GM19324 (cell line): Measurements from ENCODE around the gene MACROD2.

Source experiments
- ATAC-seq: cut with Tn5 transposase; IDR thresholded peaks from one replicate; pipeline ENCODE4 v1.9.1; 2021; ENCODE audit warnings: mild to moderate bottlenecking, moderate library complexity; ENCODE audit not compliant: unreplicated experiment, low FRiP score

MACROD2 gene

GRCh38 chr20:15205719-15206118, 1210.4 kb downstream of the MACROD2 start:
- no peak for ATAC-seq

- no peak for ATAC-seq
Observed at GRCh38 chr20:15209537-15209936, 1214.2 kb downstream of the MACROD2 start.

GRCh38 chr20:15214051-15214450, 1218.7 kb downstream of the MACROD2 start:
- ATAC-seq, result no peak

GRCh38 chr20:15220009-15220656, 1224.8 kb downstream of the MACROD2 start:
- no peak for ATAC-seq

DNA sequence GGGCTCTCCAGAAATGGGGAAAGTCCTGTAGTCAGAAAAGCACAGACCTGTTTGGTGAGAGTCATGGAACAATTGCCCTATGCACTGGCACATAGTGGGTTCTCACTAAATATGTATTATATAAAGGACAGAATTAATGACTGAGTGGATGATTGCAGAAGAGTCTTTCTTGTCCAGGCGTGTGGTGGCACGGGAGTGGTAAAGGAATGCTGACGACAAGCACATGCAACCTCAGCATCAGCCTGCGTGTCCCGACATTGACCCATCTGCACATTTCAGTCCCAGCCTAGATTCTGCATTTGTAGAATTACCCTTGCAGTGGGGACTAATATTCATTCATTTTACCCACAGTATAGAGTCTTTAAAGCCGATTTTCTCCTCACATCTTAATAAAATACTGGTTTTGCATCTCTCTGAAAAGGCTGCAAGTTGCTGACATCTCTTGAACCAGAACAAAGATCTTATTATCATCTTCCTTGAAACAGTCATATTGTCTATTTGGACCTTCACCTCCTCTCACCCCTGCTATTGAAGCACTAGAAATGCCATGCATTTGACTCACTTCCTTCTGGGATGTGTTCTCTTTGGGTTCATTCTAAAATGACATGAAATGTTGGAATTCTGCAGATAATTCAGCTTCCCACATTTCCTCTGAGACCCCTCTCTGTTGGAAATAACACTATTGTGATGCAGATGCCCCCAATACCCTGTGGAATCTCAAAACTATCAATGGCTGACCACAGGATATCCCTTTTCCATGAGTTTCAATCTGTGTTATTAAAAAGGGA, 1225.7 kb downstream of the MACROD2 start:
- ATAC-seq, result no peak

- no peak for ATAC-seq
Observed at GRCh38 chr20:15222502-15223330, 1227.4 kb downstream of the MACROD2 start.

DNA sequence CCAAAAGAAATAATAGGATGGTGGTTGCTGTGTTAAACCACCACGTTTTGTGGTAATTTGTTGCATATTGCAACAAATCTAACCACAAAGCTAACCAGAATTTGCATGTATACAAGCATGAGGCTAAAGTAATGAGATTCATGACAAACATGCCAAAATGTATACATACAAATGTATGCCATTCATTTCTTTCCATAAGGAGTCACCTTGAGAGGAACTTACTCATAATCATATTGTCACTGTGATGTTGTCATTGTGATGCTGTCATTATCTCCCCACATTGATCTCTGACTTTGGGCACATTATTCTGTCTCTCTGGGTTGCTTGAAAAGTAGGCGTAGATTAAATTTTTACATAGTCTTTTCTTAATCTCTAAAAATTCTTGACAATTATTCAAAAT, 1228.9 kb downstream of the MACROD2 start:
- ATAC-seq, result no peak

DNA sequence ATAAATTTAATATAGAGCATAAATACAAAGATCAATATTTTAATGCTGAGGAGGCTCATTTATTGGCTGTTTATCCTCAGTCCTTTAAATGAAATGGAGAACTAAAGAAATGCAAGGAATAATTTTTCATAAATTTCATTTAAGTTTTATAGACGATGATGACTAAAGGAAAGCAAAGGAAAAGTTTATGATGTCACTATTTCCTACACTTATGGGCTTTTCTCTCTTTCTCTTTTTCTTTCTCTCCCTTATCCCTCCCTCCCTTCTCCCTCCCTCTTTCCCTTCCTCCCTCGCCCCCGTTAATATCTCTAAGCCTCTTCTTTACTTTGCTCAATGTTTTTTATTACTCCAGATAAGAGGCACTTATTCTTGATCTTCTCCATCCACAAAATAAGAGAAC, 1231.8 kb downstream of the MACROD2 start:
- no peak for ATAC-seq

- ATAC-seq, result no peak
Observed at GRCh38 chr20:15232243-15232642, 1236.9 kb downstream of the MACROD2 start.

GRCh38 chr20:15235471-15236198, 1240.3 kb downstream of the MACROD2 start:
- ATAC-seq, result no peak

- peak; percentile 81 for ATAC-seq
Observed at GRCh38 chr20:15236812-15237211, 1241.5 kb downstream of the MACROD2 start.

- ATAC-seq, result no peak
Observed at GRCh38 chr20:15239542-15240206, 1244.4 kb downstream of the MACROD2 start.

DNA sequence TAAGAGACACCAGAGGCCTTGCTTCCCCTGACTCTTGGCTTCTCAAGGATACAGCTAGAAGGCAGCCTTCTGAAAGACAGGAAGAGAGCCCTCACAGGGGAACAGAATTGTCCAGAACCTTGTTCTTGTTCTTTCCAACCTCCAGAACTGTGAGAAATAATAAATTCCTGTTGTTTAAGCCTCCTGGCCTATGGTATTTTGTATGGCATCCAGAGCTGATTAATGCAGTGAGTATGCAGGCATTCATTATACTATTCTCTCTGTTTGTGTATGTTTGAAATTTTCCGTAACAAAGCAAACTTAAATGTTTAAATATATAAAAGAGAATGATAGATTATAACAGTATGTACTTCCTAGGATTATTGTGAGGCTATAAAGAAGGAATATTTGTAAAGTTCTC, 1245.5 kb downstream of the MACROD2 start:
- no peak for ATAC-seq

- ATAC-seq, result no peak
Observed at GRCh38 chr20:15241681-15242080, 1246.4 kb downstream of the MACROD2 start.

DNA sequence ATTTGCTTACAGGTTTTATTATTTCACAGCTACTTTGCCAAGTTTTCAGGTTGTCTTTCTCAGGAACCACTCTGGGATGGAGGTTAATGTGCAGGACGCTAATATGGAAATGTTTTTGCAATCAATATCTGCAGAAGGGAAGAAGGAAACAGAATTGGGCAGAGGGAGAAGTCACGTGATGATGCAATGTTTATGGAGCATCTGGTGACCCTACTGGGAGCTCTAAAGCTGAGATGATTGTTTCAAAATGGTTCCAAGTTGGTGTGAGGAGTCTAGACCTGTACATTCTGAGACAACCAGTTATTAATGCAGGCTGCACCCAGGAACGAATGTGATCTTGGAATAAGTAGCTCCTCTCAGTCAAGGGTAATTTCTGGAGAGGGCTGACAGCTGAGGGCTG, 1247.5 kb downstream of the MACROD2 start:
- ATAC-seq, result no peak

- no peak for ATAC-seq
Observed at GRCh38 chr20:15245896-15246295, 1250.6 kb downstream of the MACROD2 start.

GRCh38 chr20:15248618-15249395, 1253.5 kb downstream of the MACROD2 start:
- ATAC-seq, result no peak

- ATAC-seq, result no peak
Observed at GRCh38 chr20:15251171-15251570, 1255.9 kb downstream of the MACROD2 start.

- ATAC-seq, result no peak
Observed at GRCh38 chr20:15252304-15252703, 1257.0 kb downstream of the MACROD2 start.
